PC-3 (cell line): ENCODE data around the gene GORAB. TPM values are rescaled to one million over a fixed set of nuclear protein-coding genes. Genes with fewer than 3 reads are reported as not detected.

Experiments used
- ATAC-seq: fragments of 200-7000 bp; cut with Tn5 transposase; 2 replicates; pipeline ENCODE4 v1.9.1; 2020; ENCODE audit warnings: mild to moderate bottlenecking, moderate library complexity
- BruUV-seq: library from RNA; stranded (reverse); fragments of 400-500 nt; replicated peaks from 2 replicates; lab custom pipeline; 2021; lab: Mats Ljungman, UMichigan
- CTCF ChIA-PET: fragments of 300-600 bp; sonication (Branson Sonifier 250); formaldehyde crosslinking; loops from one replicate; lab custom pipeline; 2022; ENCODE audit warnings: antibody characterized with exemption; lab: Charles Lee
- POLR2A ChIA-PET: fragments of 300-600 bp; sonication (Branson Sonifier 250); formaldehyde crosslinking; loops from one replicate; lab custom pipeline; 2022; ENCODE audit warnings: antibody characterized with exemption; ENCODE audit not compliant: unreplicated experiment; lab: Charles Lee
- DNase-seq: peaks from one replicate; pipeline ENCODE4 v3.0.0-alpha.2; 2015
- H2AFZ ChIP-seq: fragments of 300-600 bp; sonication (generic); 2 replicates; pipeline ENCODE4 v1.6.0; 2016; ENCODE audit warnings: antibody characterized with exemption, low read length
- H3F3A ChIP-seq: fragments of 300-600 bp; sonication (generic); one replicate; pipeline ENCODE4 v1.6.0; 2017; ENCODE audit warnings: antibody characterized with exemption, low read length, control low read depth, mild to moderate bottlenecking; ENCODE audit not compliant: unreplicated experiment
- H3K27ac ChIP-seq: fragments of 300-600 bp; sonication (generic); 2 replicates; pipeline ENCODE4 v1.5.1; 2016; ENCODE audit warnings: mild to moderate bottlenecking, low read length
- H3K27me3 ChIP-seq: fragments of 300-600 bp; sonication (generic); 2 replicates; pipeline ENCODE4 v1.6.1; 2016; ENCODE audit warnings: low read length, mixed read lengths
- H3K36me3 ChIP-seq: fragments of 300-600 bp; sonication (generic); 2 replicates; pipeline ENCODE4 v1.6.1; 2016; ENCODE audit warnings: low read depth, mixed run types, low read length, mixed read lengths
- H3K4me1 ChIP-seq: fragments of 300-600 bp; sonication (generic); 2 replicates; pipeline ENCODE4 v1.5.1; 2016; ENCODE audit warnings: low read length; ENCODE audit not compliant: insufficient read depth
- H3K4me2 ChIP-seq: fragments of 300-600 bp; sonication (generic); 2 replicates; pipeline ENCODE4 v1.6.0; 2016; ENCODE audit warnings: low read length
- H3K4me3 ChIP-seq: fragments of 300-600 bp; sonication (generic); 2 replicates; pipeline ENCODE4 v1.5.1; 2016; ENCODE audit warnings: mild to moderate bottlenecking, low read length, mixed read lengths
- H3K79me2 ChIP-seq: fragments of 300-600 bp; sonication (generic); 2 replicates; pipeline ENCODE4 v1.6.1; 2017; ENCODE audit warnings: low read length, mixed read lengths
- H3K9ac ChIP-seq: fragments of 300-600 bp; sonication (generic); 2 replicates; pipeline ENCODE4 v1.6.0; 2016; ENCODE audit warnings: mild to moderate bottlenecking, low read length
- H3K9me2 ChIP-seq: fragments of 300-600 bp; sonication (generic); replicated peaks from 2 replicates; pipeline ENCODE4 v1.6.1; 2016; ENCODE audit warnings: mixed run types, low read length, mixed read lengths
- H3K9me3 ChIP-seq: fragments of 300-600 bp; sonication (generic); 2 replicates; pipeline ENCODE4 v1.6.1; 2016; ENCODE audit warnings: low read length, mixed read lengths
- H4K20me1 ChIP-seq: fragments of 300-600 bp; sonication (generic); 2 replicates; pipeline ENCODE4 v1.6.1; 2016; ENCODE audit warnings: low read length, mixed read lengths
- CTCF ChIP-seq: fragments of 300-600 bp; sonication (generic); conservative IDR thresholded peaks from 2 replicates; pipeline ENCODE4 v1.5.1; 2017; ENCODE audit warnings: antibody characterized with exemption, low read depth, mild to moderate bottlenecking, low read length
- EZH2 ChIP-seq: fragments of 300-600 bp; sonication (generic); IDR thresholded peaks from one replicate; pipeline ENCODE4 v1.6.1; 2017; ENCODE audit warnings: antibody characterized with exemption, mild to moderate bottlenecking, low read length; ENCODE audit not compliant: unreplicated experiment
- EZH2phosphoT487 ChIP-seq: fragments of 300-600 bp; sonication (generic); IDR thresholded peaks from 2 replicates; pipeline ENCODE4 v1.6.1; 2018; ENCODE audit warnings: mild to moderate bottlenecking, antibody characterized with exemption, low read length, borderline replicate concordance
- intact Hi-C: fragments of 100-400 bp; cut with micrococcal nuclease; formaldehyde crosslinking; loops from 2 replicates; pipeline ENCODE4 v1.9.0; 2023
- total RNA-seq: library from RNA; depleted of rRNA; stranded (reverse); fragments of >200 nt; gene quantifications from 2 replicates; pipeline ENCODE4 v1.2.3, GENCODE V29; 2014

GORAB gene
- total RNA-seq, 1 experiment from 2014 or later, result 23.2 TPM

- ATAC-seq, result no peak
- CTCF ChIA-PET, result no interaction called here
- no peak overlapping the region for H3K4me2 ChIP-seq
These were observed 13.7 kb upstream of the GORAB start for GRCh38 chr1:170518185-170518834.

GRCh38 chr1:170518965-170519364 is 13.0 kb upstream of the GORAB start:
- Histone ChIP-seq H3K36me3 (no peaks in the 10 kb centered on the region), H3K4me3 (no peak overlapping the region), H3K4me1 (peaks cover 19% of the 10 kb centered on the region; the same call in 1 of the 2 replicates), H3K9me3 (no peaks in the 10 kb centered on the region), H3K27ac (no peak overlapping the region), H3K9me2 (no peaks in the 10 kb centered on the region), H3F3A (no peaks in the 10 kb centered on the region), H2AFZ (no peak overlapping the region), H3K27me3 (peaks cover 19% of the 10 kb centered on the region), H3K9ac (no peak overlapping the region), H3K4me2 (no peak overlapping the region), H3K79me2 (no peaks in the 10 kb centered on the region), H4K20me1 (no peaks in the 10 kb centered on the region)
- ChIA-PET POLR2A (no interaction called here), CTCF (no interaction called here)
- DNase-seq, result peak; percentile 63
- peak; percentile 85 for ATAC-seq
- TF ChIP-seq EZH2, result no peak
- no peak for TF ChIP-seq EZH2phosphoT487
- TF ChIP-seq CTCF, result no peak
- intact Hi-C loops, result no loop called here
- BruUV-seq, result no TSS peak

More at GRCh38 chr1:170518185-170518834, 13.7 kb upstream of the GORAB start:
- no peak for DNase-seq
- TF ChIP-seq EZH2phosphoT487 (no peak), EZH2 (no peak), CTCF (no peak)
- Histone ChIP-seq H3F3A (no peaks in the 10 kb centered on the region), H3K9ac (no peak overlapping the region), H3K9me3 (no peaks in the 10 kb centered on the region), H3K27ac (no peak overlapping the region), H3K4me1 (peaks cover 19% of the 10 kb centered on the region; the same call in 1 of the 2 replicates), H3K9me2 (no peaks in the 10 kb centered on the region), H3K79me2 (no peaks in the 10 kb centered on the region), H2AFZ (no peak overlapping the region), H3K27me3 (peaks cover 15% of the 10 kb centered on the region), H4K20me1 (no peaks in the 10 kb centered on the region), H3K4me3 (no peak overlapping the region), H3K36me3 (no peaks in the 10 kb centered on the region)
- intact Hi-C loops, result no loop called here
- POLR2A ChIA-PET, result no interaction called here
- BruUV-seq, result no TSS peak

- Histone ChIP-seq H2AFZ (no peak overlapping the region), H3K79me2 (no peaks in the 10 kb centered on the region), H3F3A (no peaks in the 10 kb centered on the region), H4K20me1 (no peaks in the 10 kb centered on the region), H3K4me3 (no peak overlapping the region), H3K4me2 (peak overlapping the region; percentile 33; the same call in 1 of the 2 replicates), H3K27ac (peak overlapping the region; percentile 22; the same call in 1 of the 2 replicates), H3K9ac (no peak overlapping the region), H3K9me3 (no peaks in the 10 kb centered on the region), H3K27me3 (peaks cover 27% of the 10 kb centered on the region), H3K9me2 (no peaks in the 10 kb centered on the region), H3K4me1 (peaks cover 19% of the 10 kb centered on the region; the same call in 1 of the 2 replicates), H3K36me3 (no peaks in the 10 kb centered on the region)
- ChIA-PET POLR2A (no interaction called here), CTCF (no interaction called here)
- intact Hi-C loops, result no loop called here
- no TSS peak for BruUV-seq
- DNase-seq, result peak; percentile 69
- no peak for TF ChIP-seq EZH2
- no peak for TF ChIP-seq EZH2phosphoT487
- TF ChIP-seq CTCF, result no peak
- peak; percentile 76 for ATAC-seq
These were observed 11.4 kb upstream of the GORAB start for GRCh38 chr1:170520601-170521000.
